Measurements from ENCODE around the gene DOK5.

DNA sequence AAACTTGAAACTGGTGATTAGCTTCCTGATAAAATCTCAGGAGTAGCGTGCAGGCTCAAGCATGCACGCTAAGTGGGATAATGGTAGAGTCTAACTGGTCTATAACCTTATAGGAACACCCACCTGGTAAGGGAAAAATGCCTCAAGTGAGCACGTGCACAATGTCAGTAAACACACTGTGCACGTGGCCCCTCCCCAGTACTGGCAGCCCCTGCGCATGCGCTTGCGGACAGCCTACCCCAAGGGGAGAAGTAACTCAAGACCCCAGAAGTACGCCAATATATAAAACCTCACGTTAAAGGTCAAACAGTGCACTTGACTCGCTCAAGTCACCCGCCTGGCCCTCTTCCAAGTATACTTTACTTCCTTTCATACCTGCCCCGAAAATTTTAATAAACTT lies 23.1 kb upstream of the DOK5 start:
- TF ChIP-seq EP300 (IDR thresholded peaks at IDR 0.05) = no peak
- TF ChIP-seq, protein P1, sequence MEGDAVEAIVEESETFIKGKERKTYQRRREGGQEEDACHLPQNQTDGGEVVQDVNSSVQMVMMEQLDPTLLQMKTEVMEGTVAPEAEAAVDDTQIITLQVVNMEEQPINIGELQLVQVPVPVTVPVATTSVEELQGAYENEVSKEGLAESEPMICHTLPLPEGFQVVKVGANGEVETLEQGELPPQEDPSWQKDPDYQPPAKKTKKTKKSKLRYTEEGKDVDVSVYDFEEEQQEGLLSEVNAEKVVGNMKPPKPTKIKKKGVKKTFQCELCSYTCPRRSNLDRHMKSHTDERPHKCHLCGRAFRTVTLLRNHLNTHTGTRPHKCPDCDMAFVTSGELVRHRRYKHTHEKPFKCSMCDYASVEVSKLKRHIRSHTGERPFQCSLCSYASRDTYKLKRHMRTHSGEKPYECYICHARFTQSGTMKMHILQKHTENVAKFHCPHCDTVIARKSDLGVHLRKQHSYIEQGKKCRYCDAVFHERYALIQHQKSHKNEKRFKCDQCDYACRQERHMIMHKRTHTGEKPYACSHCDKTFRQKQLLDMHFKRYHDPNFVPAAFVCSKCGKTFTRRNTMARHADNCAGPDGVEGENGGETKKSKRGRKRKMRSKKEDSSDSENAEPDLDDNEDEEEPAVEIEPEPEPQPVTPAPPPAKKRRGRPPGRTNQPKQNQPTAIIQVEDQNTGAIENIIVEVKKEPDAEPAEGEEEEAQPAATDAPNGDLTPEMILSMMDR (IDR thresholded peaks at IDR 0.05) = no peak
- TF ChIP-seq POLR2A (IDR thresholded peaks at IDR 0.05) = no peak

All from ovary (tissue), 3 donors.